GM19467 (cell line): ENCODE data around the gene PHLDA3.
"Not testable (repeated sequence)": the region's sequence is repeated elsewhere in the genome, so short reads cannot be mapped to it uniquely, and the experiment has no call there.

Experiments
- ATAC-seq: cut with Tn5 transposase; IDR thresholded peaks from one replicate; pipeline ENCODE4 v1.9.1; 2021; ENCODE audit warnings: mild to moderate bottlenecking, moderate library complexity; ENCODE audit not compliant: unreplicated experiment

Gene PHLDA3

DNA sequence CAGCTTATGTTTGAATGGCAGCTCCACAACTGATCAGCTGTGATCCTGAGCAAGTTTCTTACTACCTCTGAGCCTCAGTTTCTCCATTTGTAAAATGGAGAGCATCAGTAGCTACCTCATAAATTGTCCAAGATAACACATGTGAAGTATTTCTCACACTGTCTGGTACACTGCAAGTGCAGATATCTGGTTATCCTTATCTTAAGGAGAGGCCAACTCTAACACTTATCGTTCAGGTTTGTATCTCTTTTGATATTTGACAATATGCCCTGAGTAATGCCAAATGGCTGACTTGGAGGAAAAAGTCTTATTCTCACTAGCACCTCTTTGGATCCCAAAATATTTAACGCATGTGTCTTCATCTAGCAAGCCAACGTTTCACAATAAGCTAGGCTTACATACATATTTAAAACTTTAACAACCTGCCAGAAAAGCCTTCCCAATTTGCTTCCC lies 35.2 kb upstream of the PHLDA3 start:
- ATAC-seq, result no peak

- ATAC-seq, result no peak
Measured at GRCh38 chr1:201503397-201504176, 34.6 kb upstream of the PHLDA3 start.

- no peak for ATAC-seq
Measured at GRCh38 chr1:201502511-201502857, 33.5 kb upstream of the PHLDA3 start.

DNA sequence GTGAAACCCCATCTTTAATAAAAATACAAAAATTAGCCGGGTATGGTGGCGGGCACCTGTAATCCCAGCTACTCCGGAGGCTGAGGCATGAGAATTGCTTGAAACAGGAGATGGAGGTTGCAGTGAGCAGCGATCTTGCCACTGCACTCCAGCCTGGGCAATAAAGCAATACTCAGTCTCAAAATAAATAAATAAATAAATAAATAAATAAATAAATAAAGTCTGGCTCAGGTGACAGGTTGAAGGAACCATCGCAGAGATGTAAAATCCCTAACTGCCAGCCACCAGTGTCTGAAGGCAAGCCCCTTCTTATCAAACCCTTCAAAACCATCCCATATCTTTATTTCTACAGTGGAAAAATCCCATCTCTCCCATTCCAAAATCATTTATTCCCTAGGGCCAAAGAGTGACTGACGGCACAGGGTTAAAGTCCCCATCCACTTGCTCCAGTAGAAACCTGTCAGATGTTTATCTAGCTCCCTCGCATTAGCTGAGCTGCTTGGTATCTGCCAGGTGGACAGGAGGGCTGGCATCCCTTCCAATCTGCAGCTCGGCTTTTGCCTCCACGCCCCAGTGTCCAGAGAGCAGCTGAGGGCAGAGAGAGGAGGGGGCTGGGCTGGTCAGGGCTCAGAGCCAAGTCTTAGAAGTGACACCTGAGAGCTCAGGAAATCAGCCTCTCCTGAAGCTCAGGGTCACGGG lies 33.0 kb upstream of the PHLDA3 start:
- no peak for ATAC-seq

- ATAC-seq, result no peak
Measured at GRCh38 chr1:201501144-201501543, 32.2 kb upstream of the PHLDA3 start.

DNA sequence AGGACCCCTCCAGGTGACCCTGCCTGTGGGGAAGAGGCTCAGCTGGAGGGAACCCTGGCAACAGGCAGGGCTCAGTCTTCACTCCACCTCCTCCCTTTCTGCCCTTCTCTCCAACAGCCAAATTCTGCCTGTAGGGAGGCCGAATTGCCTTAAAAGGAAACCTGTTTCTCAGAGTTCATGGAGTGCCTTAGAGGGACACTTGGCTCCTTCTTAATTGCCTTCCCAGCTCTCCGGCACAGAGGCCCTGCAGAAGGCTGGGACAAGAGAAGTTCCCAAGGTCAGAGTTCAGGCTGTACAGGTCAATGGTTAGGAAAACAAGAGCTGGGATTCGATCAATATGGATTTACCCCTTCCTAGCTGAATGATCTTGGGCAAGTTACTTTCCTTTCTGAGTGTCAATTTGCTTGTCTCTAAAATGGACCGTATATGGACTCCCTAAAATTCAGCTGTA lies 31.7 kb upstream of the PHLDA3 start:
- ATAC-seq, result no peak

GRCh38 chr1:201499795-201500669 lies 31.0 kb upstream of the PHLDA3 start:
- no peak for ATAC-seq

DNA sequence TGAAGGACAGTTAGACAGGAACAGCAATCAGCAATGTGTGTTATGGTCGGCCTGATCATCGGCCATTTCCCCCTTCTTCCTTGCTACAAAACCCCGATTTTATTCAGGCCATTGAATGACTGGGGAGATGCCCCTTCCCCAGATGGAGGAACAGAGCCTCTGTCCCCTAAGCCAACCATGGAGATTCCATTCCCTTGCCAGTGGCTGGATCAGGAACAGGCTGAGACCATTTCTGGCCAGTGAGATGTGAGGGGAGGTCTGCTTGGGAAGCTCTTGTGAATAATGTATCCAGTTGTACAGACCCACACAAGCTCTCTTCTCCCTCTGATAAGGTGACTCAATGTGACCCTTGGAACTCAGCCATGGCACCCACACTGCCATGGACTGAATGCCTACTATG lies 30.2 kb upstream of the PHLDA3 start:
- no peak for ATAC-seq

DNA sequence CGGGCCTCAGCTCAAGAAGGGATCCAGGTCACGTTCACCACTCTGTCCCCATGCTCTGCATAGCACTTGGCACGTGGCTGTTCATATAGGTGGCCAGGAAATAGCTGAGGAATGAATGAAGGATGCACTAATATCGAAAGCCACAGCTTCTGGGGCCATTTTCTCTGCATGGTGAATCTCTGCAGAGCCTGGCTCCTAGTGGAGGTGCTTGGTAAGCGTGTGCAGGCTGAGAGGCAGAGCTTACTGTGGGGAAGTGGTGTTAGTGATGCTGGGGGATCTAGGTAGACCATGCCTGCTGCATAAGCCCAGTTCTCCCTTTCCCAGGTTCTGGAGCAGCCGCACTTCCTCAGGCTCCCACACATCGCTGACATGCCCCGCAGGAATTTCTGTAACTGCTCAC lies 29.6 kb upstream of the PHLDA3 start:
- no peak for ATAC-seq

GRCh38 chr1:201497935-201498509 lies 29.0 kb upstream of the PHLDA3 start:
- no peak for ATAC-seq

DNA sequence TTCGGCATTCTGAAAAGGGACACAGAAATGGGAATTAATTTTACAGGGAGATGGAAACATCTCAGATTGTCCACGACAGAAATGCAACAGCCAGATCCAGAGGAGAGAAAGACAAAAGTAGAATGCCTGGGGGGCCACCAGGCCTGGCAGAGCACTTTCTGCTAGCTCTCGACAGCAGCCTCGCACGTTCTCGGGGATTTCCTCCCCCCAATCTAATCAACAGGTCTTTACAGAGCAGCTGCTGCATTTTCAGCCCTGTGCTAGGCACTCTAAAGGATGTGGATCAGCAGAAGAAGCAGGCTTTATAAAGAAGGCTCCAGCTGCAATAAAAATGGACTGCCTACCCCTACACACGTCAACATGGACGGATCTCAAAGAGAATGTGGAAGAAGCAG lies 27.3 kb upstream of the PHLDA3 start:
- no peak for ATAC-seq

GRCh38 chr1:201495551-201496295 lies 26.7 kb upstream of the PHLDA3 start:
- ATAC-seq, result no peak

GRCh38 chr1:201493757-201494617 lies 25.0 kb upstream of the PHLDA3 start:
- ATAC-seq, result no peak

DNA sequence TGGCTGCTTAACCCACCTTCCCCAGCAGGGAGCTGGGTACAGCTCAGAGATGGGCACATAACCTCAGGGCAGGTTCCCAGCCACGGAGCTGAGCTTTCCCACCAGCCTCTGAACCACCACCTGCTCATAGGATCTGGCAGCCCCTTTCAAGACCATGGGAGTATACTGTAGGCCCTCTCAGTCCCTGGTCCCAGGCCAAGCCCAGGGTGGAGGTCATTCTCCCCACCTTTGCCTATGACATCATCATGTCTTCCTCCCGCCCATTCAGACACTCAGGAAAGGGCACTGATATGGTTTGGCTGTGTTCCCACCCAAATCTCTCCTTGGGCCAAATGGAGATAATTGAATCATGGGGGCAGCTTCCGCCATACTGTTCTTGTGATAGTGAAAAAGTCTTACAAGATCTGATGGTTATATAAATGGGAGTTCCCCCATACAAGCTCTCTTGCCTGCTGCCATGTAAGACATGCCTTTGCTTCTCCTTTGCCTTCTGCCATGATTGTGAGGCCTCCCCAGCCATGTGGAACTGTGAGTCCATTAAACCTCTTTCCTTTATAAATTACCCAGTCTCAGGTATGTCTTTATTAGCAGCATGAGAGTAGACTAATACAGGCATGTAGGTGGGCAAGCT lies 24.2 kb upstream of the PHLDA3 start:
- not testable (repeated sequence) for ATAC-seq

- no peak for ATAC-seq
Measured at GRCh38 chr1:201491896-201492511, 23.0 kb upstream of the PHLDA3 start.

- ATAC-seq, result no peak
Measured at GRCh38 chr1:201490708-201491131, 21.7 kb upstream of the PHLDA3 start.

DNA sequence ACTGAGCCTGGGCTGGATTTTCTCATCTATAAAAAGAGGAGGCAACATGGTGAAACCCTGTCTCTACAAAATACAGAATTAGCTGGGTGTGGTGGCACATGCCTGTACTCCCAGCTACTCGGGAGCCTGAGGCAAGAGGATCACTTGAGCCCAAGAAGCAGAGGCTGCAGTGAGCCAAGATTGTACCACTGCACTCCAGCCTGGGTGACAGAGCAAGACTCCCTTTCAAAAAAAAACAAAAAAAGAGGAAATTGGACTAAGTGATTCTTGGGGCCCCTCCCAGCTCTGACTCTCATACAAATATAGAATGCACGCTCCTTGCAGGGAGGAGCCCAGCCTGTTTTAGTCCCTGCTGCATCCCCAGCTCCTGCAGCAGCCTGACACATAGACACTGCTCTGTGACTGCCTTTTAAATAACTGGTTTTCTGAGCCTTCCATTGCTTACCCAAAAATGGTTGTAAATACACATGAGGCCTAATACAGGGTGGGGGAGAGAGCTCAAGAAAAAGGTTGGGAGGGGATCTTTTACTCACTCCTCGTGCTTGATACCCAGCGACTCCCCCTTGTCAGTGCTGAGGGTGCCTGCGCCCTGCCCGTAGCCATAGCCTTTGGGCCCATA lies 20.8 kb upstream of the PHLDA3 start:
- no peak for ATAC-seq
